Measurements from ENCODE around the gene RBFOX1.

The RBFOX1 gene

DNA sequence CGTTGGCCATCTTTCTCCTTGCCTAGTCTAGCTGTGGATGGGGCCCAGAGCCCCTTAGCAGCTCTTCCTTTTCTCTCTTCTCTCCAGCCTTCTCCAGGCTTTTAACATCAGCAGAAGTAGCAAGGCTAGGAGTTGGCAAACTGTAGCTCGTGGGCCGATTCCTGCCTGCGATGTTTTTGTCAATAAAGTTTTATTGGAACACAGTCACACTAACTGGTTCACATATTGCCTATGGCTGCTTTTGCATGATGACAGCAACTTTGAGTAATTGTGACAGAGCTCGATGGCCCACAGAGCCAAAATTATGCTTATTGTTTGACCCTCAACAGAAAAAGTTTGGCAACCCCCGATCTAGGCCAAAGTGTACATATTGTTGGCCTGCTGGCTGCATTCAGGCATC, 199.9 kb downstream of the RBFOX1 start:
- in situ Hi-C loops (cut with MboI; ENCODE audit: low sequenced_read_pairs, unreplicated experiment): no loop called here

DNA sequence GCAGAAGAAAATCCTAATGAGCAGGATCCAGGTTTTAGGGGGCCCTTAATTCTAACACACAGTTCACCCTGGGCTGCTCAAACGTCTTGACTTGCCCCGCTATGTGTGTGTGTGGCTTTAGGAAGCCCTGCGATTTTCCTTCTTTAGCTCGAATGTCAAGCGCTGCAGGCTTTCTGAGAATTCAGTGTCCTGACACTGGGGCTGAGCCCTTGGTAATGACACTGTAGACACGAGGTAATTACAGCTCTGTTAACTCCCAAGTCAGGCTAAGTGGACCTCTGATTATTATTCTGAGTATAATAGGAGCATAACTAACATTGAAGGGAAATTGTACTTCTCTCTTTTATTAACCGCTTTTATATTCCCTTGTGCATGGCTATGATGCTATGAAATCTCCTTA, 202.1 kb downstream of the RBFOX1 start:
- in situ Hi-C loops (cut with MboI; ENCODE audit: low sequenced_read_pairs, unreplicated experiment): no loop called here
- TF ChIP-seq CTCF (IDR thresholded peaks at IDR 0.05; ENCODE audit: borderline replicate concordance, control extremely low read depth, extremely low read depth, insufficient read depth, missing control alignments): no peak
- no peak for DNase-seq (ENCODE audit: low spot score)

More for the DNA sequence above, 199.9 kb downstream of the RBFOX1 start:
- no peak for DNase-seq (ENCODE audit: low spot score)
- no peak for TF ChIP-seq CTCF (IDR thresholded peaks at IDR 0.05; ENCODE audit: borderline replicate concordance, control extremely low read depth, extremely low read depth, insufficient read depth, missing control alignments)

GRCh38 chr16:7541026-7541425, 208.4 kb downstream of the RBFOX1 start:
- no peak for DNase-seq (ENCODE audit: low spot score)
- in situ Hi-C loops (cut with MboI; ENCODE audit: low sequenced_read_pairs, unreplicated experiment): no loop called here
- TF ChIP-seq CTCF (IDR thresholded peaks at IDR 0.05; ENCODE audit: borderline replicate concordance, control extremely low read depth, extremely low read depth, insufficient read depth, missing control alignments): no peak

DNA sequence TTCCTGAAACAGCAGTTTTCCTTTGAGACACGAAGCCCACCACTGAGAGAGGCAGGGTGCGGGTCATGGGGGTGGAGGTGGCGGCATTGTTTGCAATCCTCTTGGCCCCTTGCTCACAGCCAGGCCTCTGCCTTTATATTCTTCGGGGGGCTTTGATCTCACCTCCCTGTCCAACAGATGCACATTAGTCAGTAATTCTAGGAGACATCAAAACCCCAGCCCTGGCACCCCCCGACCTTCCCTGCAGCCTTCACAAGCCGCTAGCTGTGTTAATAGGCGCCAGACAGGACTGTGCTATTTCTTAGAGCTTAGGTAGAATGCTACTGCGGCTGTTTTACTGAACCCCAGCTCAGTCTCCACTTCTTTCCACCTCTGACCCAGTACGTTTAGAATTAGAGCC, 212.6 kb downstream of the RBFOX1 start:
- DNase-seq (ENCODE audit: low spot score): no peak
- no peak for TF ChIP-seq CTCF (IDR thresholded peaks at IDR 0.05; ENCODE audit: borderline replicate concordance, control extremely low read depth, extremely low read depth, insufficient read depth, missing control alignments)
- in situ Hi-C loops (cut with MboI; ENCODE audit: low sequenced_read_pairs, unreplicated experiment): no loop called here

- DNase-seq (ENCODE audit: low spot score): no peak
- in situ Hi-C loops (cut with MboI; ENCODE audit: low sequenced_read_pairs, unreplicated experiment): no loop called here
- no peak for TF ChIP-seq CTCF (IDR thresholded peaks at IDR 0.05; ENCODE audit: borderline replicate concordance, control extremely low read depth, extremely low read depth, insufficient read depth, missing control alignments)
Measured at GRCh38 chr16:7546948-7547347, 214.3 kb downstream of the RBFOX1 start.

DNA sequence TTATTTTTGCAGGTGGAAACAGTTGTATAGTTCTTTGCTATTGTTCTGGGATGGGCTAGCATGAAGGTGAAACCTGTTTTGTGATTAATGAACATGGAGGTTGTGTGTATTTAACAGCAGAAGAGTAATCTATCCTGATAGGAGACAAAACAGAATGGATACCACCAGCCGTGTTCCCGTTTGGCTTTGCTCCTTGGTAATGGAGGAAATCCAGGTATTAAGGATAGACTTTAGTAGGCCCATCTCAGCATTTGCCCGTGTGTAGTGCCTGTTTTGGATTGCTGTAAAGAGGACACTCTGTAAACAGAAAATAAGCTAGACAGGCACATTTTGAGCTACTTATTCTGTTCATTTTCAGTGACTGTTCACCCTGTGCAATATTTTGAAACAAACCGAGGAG, 215.1 kb downstream of the RBFOX1 start:
- in situ Hi-C loops (cut with MboI; ENCODE audit: low sequenced_read_pairs, unreplicated experiment): no loop called here
- TF ChIP-seq CTCF (IDR thresholded peaks at IDR 0.05; ENCODE audit: borderline replicate concordance, control extremely low read depth, extremely low read depth, insufficient read depth, missing control alignments): no peak
- DNase-seq (ENCODE audit: low spot score): no peak

DNA sequence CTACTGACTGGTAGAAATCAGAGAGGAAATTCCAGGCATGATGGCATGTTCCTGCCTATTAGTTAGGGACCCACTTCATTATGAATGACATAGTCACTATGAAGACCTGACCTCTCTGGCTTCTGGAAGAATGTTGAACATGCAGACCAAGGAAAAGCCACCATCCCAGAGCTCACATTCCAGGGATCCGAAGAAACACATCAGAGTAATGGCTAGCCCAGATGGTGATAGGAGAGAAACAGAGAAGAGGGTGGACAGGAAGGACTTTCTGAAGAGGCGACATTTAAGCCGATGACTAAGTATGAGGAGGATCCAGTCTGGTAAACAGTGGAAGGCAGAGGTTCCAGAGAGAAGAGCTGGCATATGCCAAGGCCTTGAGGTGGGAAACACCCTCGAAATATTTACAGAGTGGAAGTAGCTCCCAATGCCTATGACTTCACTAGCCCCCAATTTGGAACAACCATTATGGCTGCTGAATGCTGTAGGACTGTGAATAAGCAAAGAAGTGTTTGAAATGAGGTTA, 216.2 kb downstream of the RBFOX1 start:
- no peak for DNase-seq (ENCODE audit: low spot score)
- in situ Hi-C loops (cut with MboI; ENCODE audit: low sequenced_read_pairs, unreplicated experiment): no loop called here

More for the DNA sequence above, 216.2 kb downstream of the RBFOX1 start:
- TF ChIP-seq CTCF (IDR thresholded peaks at IDR 0.05; ENCODE audit: borderline replicate concordance, control extremely low read depth, extremely low read depth, insufficient read depth, missing control alignments): no peak
